ENCODE data around the gene LSG1.

LSG1 gene

DNA sequence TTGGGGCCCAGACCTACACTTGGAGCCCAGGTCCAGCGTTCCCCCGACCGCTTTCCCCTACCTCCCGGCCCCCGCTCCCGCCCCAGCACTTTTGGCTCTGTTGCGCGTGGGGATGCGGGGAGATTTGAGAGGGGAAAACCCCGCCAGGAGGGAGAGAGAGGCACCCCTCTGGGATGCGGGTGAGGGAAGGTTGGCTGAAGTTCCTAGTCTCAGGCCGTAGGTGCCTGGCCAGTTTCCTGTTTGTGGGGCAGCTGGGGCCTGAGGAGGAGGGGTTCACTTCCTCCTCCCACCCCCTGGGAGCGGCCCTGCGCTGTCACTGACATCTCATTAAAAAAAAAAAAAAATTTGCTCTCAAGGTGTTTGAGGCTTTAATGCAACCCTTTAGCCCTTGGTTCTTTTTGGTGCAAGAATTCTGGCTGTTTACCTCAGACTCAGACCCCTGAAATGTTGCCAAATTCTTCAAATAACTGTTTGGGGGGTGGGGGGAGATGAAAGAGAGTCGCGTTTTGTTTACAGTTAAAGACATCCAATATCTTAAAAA is 16.3 kb upstream of the LSG1 start:
- in situ Hi-C loops (cut with HindIII; ENCODE audit: low sequenced_read_pairs): no loop called here

DNA sequence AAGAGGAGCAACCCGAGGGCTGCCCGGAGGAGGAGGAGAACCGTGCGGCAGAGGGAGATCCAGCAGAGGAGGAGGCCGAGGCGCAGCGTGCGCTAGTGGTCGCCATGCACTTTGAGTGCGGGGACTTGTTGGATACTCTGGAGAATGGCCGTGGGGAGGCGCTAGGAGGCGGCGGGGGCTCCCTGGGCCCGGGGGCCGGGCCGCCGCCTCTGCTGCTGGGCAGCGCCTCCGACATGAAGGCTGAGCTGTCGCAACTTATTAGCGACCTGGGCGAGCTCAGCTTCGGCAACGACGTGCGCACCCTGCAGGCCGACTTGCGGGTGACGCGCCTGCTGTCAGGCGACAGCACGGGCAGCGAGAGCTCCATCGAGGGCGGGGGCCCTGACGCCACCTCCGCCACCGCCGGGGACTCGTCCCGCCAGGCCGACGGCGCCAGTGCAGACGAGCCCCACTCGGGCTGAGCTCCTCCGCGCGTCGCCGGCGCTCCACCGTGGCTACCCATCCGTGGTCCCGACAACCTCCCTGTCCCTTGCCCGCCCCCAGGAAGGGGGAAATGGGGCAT is 15.7 kb upstream of the LSG1 start:
- in situ Hi-C loops (cut with HindIII; ENCODE audit: low sequenced_read_pairs): no loop called here

DNA sequence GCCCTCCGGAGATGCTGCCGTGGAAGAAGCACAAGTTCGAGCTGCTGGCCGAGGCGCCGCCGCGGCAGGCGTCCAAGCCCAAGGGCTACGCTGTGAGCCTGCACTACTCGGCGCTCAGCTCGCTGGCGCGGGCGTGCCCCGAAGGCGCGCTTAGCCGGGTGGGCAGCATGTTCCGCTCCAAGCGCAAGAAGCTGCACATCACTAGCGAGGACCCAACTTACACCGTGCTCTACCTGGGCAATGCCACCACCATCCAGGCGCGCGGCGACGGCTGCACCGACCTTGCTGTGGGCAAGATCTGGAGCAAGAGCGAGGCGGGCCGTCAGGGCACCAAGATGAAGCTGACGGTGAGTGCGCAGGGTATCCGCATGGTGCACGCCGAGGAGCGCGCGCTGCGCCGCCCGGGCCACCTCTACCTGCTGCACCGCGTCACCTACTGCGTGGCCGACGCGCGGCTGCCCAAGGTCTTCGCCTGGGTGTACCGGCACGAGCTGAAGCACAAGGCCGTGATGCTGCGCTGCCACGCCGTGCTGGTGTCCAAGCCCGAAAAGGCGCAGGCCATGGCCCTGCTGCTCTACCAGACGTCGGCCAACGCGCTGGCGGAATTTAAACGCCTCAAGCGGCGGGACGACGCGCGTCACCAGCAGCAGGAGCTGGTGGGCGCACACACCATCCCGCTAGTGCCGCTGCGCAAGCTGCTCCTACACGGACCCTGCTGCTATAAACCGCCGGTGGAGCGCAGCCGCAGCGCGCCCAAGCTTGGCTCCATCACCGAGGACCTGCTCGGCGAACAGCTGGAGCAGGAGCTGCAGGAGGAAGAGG is 15.0 kb upstream of the LSG1 start:
- in situ Hi-C loops (cut with HindIII; ENCODE audit: low sequenced_read_pairs): no loop called here

DNA sequence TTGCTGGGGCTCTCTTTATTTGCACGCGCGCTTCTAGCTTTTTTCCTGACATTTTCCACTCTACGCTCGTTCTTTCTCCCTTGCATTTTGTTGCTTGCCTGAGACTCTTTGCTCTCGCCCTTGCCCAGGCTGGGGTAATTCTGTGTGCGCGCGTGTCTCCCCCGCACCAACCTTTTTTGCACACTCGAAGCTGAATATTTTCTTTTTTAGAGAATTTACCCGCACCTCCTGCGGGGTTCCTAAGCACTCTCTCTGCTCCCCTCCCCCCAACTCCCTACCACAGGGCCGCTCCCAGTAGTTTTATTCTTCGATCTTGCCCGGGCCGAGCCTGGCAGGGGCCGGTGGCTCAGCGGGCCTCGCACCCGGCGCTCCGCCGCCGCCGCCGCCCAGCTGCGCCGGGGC is 14.4 kb upstream of the LSG1 start:
- in situ Hi-C loops (cut with HindIII; ENCODE audit: low sequenced_read_pairs): no loop called here

DNA sequence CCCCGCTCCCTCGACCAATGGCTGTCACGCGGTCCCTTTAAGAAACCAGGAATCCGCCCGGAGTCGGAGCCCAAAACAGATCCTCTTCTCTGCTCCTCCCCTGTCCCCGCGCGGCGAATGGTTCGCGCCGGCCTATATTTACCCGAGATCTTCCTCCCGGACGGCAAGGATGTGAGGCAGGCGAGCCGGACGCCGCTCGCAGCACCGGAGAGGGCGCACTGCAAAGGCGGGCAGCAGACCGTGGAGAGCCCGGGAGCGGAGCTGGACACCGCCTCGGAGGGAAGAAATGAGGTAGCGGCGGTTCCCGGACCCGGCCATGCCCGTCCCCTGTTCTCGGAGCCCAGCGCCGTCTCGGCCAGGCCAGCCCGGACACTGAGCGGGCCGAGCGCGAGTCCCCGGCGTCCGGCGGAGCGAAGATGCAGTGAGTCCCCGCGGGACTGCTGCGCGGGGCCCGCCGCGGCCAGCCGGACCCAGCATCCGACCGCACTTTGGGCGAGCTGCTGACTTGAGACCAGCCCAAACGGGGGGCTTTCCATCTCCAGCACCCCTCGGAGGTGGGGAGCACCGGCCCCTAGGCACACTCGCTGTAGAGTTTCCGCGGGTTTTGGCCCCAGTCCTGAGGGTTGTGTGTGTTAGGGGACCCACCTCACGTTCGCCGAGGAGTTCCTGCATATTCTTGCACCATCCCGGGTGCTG is 13.9 kb upstream of the LSG1 start, which contains the start of gene FAM43A:
Gene FAM43A (plus strand): TSS at position 166 of the 696 bp plus-strand sequence. CDS start 944 bp downstream, outside the sequence.
- in situ Hi-C loops (cut with HindIII; ENCODE audit: low sequenced_read_pairs): no loop called here

DNA sequence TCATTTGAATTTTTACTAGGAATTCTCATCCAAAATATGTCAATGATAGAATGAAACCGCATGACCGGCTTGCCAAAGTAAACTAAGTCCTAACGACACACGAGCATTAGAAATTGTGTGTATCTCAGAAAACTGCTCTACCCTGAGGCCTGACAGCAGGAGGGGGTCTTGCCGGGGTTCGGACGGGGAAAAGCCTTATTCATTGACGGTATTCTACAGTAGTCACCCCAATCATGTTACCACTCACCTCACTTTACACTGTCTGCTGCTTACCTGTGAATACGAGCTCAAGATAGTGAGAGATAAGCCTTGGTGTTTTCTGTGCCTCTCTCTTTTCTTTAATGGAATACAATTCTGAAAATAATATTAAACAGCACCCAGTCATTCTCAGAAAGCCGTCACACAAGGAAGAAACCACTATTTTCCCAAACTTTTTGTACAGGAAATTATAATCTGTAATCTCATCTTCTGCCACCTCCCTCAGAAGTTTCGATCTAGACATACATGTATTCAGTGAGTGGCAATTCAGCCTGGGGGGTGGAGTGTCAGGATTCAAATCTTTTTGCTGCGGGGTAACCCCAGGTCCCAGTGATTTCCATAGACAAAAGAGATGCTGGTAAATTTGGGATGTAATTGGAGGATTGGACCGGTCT is 13.2 kb upstream of the LSG1 start:
- in situ Hi-C loops (cut with HindIII; ENCODE audit: low sequenced_read_pairs): no loop called here

DNA sequence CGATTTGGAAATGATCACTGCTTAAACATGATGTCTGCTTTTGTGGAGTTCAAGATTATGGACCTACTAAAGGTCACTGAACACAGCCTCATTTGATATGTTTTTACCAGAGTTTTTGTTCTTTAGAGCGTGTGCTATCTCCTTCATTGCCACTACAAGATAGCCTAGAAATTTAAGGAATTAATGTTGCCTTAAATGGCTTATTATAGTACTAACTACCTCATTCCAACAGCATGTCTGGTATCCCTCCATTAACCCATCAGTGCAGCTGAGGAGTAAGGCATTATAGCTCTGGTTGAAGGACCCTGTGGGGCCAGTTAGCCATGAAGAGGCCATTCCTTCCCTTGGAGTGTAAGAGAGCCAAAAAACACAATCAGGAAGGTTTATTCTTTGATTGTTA is 11.4 kb upstream of the LSG1 start:
- in situ Hi-C loops (cut with HindIII; ENCODE audit: low sequenced_read_pairs): no loop called here

- in situ Hi-C loops (cut with HindIII; ENCODE audit: low sequenced_read_pairs): no loop called here
Observed at GRCh38 chr3:194682694-194683310, 10.8 kb upstream of the LSG1 start.

DNA sequence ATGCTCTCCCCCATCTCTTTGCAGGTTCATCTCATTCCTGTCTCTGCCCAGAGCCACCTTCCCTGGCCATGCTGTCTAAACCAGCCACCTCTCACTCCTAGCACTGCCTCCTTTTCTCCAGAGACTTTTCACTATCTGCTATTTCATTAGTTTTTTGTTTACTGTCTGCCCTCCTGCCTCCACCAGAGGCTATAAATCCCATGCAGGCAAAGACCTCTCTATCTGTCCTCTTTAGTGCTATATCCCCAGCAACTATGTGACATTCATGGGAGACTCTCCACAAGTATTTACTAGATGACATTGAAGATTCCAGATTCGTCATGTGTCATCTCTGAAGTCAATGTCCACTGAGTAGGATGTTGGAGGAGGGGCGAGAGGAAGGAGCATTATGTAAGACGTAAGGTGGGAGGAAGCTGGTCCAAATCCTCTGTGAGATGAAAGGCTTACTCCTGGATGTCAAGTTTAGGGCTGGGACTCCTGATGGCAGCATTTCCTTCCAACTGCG is 10.2 kb upstream of the LSG1 start:
- in situ Hi-C loops (cut with HindIII; ENCODE audit: low sequenced_read_pairs): no loop called here

- in situ Hi-C loops (cut with HindIII; ENCODE audit: low sequenced_read_pairs): no loop called here
Observed at GRCh38 chr3:194680888-194681615, 9.1 kb upstream of the LSG1 start.

- in situ Hi-C loops (cut with HindIII; ENCODE audit: low sequenced_read_pairs): no loop called here
Observed at GRCh38 chr3:194676471-194676870, 4.5 kb upstream of the LSG1 start.

DNA sequence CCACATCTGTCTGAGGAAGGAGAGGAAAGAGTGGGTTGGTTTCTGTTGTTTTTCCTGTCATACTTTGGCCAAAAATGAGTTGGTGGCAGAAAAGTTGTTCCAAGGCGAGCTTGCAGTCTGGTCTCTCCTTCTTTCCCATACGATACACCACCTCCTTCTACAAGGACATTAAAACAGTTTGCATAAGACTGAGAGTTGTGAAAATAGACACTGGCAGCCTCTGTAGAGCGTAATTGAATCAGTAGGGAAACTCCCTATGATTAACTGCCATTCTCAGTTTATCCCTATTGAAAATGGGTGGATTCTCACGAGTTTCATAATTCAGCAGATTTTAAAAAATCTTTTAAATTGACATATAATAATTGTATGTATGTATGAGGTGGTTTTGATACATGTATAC is 3.7 kb upstream of the LSG1 start:
- in situ Hi-C loops (cut with HindIII; ENCODE audit: low sequenced_read_pairs): no loop called here

DNA sequence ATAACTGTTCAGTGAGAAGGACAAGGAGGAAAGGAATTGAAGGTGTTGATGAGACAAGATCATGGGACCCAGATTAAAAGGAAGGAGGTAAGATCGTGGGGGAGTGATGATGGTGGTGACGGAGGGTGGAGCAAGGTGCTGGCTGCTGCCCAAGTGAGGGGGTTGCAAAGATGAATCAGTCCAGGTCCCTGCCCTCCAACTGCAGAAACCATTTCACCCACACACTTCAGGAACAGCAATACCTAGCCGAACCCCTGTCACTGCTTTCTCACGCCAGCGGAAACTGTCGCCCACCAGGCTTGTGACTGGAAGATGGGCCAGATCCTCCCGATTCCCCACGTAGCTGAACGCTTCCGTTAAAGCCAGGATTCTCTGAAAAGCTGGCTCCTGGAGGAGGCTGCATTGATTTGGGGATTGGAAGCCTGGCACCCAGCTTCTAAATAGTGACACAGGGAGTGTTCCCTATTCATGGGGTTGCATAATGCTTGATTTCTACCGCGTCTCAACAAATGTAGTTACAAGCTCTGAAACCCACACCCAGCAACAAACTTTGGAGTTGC is 3.2 kb upstream of the LSG1 start:
- in situ Hi-C loops (cut with HindIII; ENCODE audit: low sequenced_read_pairs): no loop called here

- in situ Hi-C loops (cut with HindIII; ENCODE audit: low sequenced_read_pairs): no loop called here
Observed at GRCh38 chr3:194673761-194674160, 1.8 kb upstream of the LSG1 start.

DNA sequence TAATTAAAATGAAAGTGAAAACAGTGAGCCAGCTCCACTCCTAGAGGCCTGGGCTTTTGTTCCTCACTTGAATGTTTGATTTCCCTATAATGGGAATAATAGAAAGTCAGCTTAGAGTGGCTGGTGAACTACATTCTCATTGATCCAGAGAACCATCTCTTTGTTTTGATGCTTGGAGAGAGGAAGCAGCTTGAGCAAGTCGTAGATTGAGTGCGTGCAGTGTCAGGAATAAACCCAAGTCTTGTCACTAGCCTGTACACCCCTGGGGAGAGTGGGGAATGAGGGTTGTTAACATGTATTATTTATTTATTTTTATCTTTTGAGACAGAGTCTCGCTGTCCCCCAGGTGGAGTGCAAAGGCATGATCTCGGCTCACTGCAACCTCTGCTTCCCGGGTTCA is 885 bp upstream of the LSG1 start:
- in situ Hi-C loops (cut with HindIII; ENCODE audit: low sequenced_read_pairs): no loop called here

GRCh38 chr3:194671511-194671899 is 486 bp downstream of the LSG1 start:
- in situ Hi-C loops (cut with HindIII; ENCODE audit: low sequenced_read_pairs): no loop called here

- in situ Hi-C loops (cut with HindIII; ENCODE audit: low sequenced_read_pairs): no loop called here
Observed at GRCh38 chr3:194667363-194667762, 4.6 kb downstream of the LSG1 start.

- in situ Hi-C loops (cut with HindIII; ENCODE audit: low sequenced_read_pairs): no loop called here
Observed at GRCh38 chr3:194664857-194665256, 7.1 kb downstream of the LSG1 start.

- in situ Hi-C loops (cut with HindIII; ENCODE audit: low sequenced_read_pairs): no loop called here
Observed at GRCh38 chr3:194661946-194662345, 10.0 kb downstream of the LSG1 start.

GRCh38 chr3:194661374-194661773 is 10.6 kb downstream of the LSG1 start:
- in situ Hi-C loops (cut with HindIII; ENCODE audit: low sequenced_read_pairs): no loop called here
